Fibroblast of mammary gland (primary cell): ENCODE data around the gene PRR15.
A peak's percentile ranks its signal among the peaks of the same experiment; 100 is the strongest.

Experiments used
- DNase-seq: peaks from one replicate; pipeline ENCODE4 v3.0.0-alpha.2; 2010; ENCODE audit warnings: low read depth
- H3K4me3 ChIP-seq: 2 replicates; pipeline ENCODE4 v1.5.1; 2011; ENCODE audit warnings: low read depth, mild to moderate bottlenecking, low read length, moderate library complexity; ENCODE audit not compliant: control insufficient read depth
- CTCF ChIP-seq: conservative IDR thresholded peaks from 2 replicates; pipeline ENCODE4 v1.5.1; 2011; ENCODE audit warnings: low read depth, low read length, inconsistent platforms; ENCODE audit not compliant: control insufficient read depth, insufficient read depth

Gene PRR15

GRCh38 chr7:29565982-29566746 lies 2.5 kb downstream of the PRR15 start:
- TF ChIP-seq CTCF = no peak
- peak overlapping the region; percentile 40 for H3K4me3 ChIP-seq
- DNase-seq = no peak

- no peak for TF ChIP-seq CTCF
- no peak overlapping the region for H3K4me3 ChIP-seq
- DNase-seq = no peak
These were observed 3.5 kb downstream of the PRR15 start for GRCh38 chr7:29567174-29567573.

GRCh38 chr7:29569648-29570047 lies 6.0 kb downstream of the PRR15 start:
- no peak for TF ChIP-seq CTCF
- no peak overlapping the region for H3K4me3 ChIP-seq
- no peak for DNase-seq

GRCh38 chr7:29572558-29572957 lies 8.9 kb downstream of the PRR15 start:
- TF ChIP-seq CTCF = no peak
- H3K4me3 ChIP-seq = no peak overlapping the region
- no peak for DNase-seq

- no peak overlapping the region for H3K4me3 ChIP-seq
- no peak for DNase-seq
- TF ChIP-seq CTCF = no peak
These were observed 9.9 kb downstream of the PRR15 start for GRCh38 chr7:29573567-29573966.

GRCh38 chr7:29574659-29575058 lies 11.0 kb downstream of the PRR15 start:
- no peak overlapping the region for H3K4me3 ChIP-seq
- no peak for TF ChIP-seq CTCF
- DNase-seq = no peak

GRCh38 chr7:29587195-29587808 lies 23.7 kb downstream of the PRR15 start:
- no peak for TF ChIP-seq CTCF
- DNase-seq = no peak
- no peak overlapping the region for H3K4me3 ChIP-seq
